Activated CD4-positive, alpha-beta T cell treated with anti-CD3 and anti-CD28 coated beads for 36 hours (primary cell): ENCODE measurements around the gene RALGDS. TPM values are rescaled to one million over a fixed set of nuclear protein-coding genes. Genes with fewer than 3 reads are reported as not detected.

Experiments
- ATAC-seq: fragments of 200-7000 bp; cut with Tn5 transposase; one replicate; pipeline ENCODE4 v1.10.0; 2021; ENCODE audit warnings: mild to moderate bottlenecking, moderate library complexity
- CTCF ChIA-PET: fragments of 350-600 bp; sonication (Branson Sonifier 250); formaldehyde crosslinking; loops from one replicate; lab custom pipeline; 2021; ENCODE audit warnings: antibody characterized with exemption; lab: Charles Lee
- POLR2A ChIA-PET: fragments of 350-600 bp; sonication (Branson Sonifier 250); formaldehyde crosslinking; loops from one replicate; lab custom pipeline; 2021; ENCODE audit warnings: antibody characterized with exemption, inconsistent platforms; lab: Charles Lee
- DNase-seq: peaks from one replicate; pipeline ENCODE4 v3.0.0-alpha.2; 2020
- H3K27ac Mint-ChIP-seq: one replicate; pipeline ENCODE4 v1.8.0; 2021; ENCODE audit warnings: mixed read lengths
- H3K27me3 Mint-ChIP-seq: one replicate; pipeline ENCODE4 v1.8.0; 2021; ENCODE audit warnings: mixed read lengths
- H3K36me3 Mint-ChIP-seq: one replicate; pipeline ENCODE4 v1.8.0; 2021; ENCODE audit warnings: low read depth, mixed read lengths
- H3K4me1 Mint-ChIP-seq: one replicate; pipeline ENCODE4 v1.8.0; 2021; ENCODE audit warnings: mixed read lengths
- H3K4me3 Mint-ChIP-seq: one replicate; pipeline ENCODE4 v1.8.0; 2021; ENCODE audit warnings: mild to moderate bottlenecking, moderate library complexity, mixed read lengths
- H3K9me3 Mint-ChIP-seq: one replicate; pipeline ENCODE4 v1.8.0; 2021; ENCODE audit warnings: low read depth, mixed read lengths
- intact Hi-C, 2 experiments: fragments of 100-400 bp; cut with DNase I in 1 of 2; cut with micrococcal nuclease in 1 of 2; formaldehyde crosslinking; loops; one replicate each; pipeline versions ENCODE4 v1.14.2 to v1.15.1; 2022 to 2024; cut with DNase I, micrococcal nuclease
- total RNA-seq, 2 experiments: library from RNA; stranded (reverse); gene quantifications; one replicate each; pipeline ENCODE4 v1.2.3, GENCODE V29; 2021

The RALGDS gene
- total RNA-seq, 2 experiments from 2014 or later, result 65.1 to 78.6 TPM

DNA sequence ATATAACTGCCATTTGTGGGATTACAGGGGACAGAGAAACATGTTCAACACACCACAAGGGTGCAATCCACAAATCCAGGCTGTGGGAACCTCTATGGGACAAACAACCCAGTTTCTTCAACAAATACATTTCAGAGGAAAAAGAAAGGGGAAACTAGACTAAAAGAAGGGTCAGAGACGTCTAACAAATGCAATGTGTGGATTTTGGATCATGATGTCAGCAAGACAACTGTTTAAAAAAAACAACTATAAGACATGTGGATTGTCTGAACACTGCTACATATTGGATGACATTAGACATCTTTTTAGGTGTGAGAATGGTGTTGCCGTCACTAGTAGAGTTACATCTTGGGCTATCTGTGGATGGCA lies 3.9 kb upstream of the RALGDS start:
- ChIA-PET CTCF (no interaction called here), POLR2A (interaction anchor here (0.6 kb wide), 1 partner anchor 8 kb away, joined by 3 read pairs; no protein-coding TSS in a partner anchor)
- ATAC-seq, result no peak
- peaks cover 11% of the 10 kb centered on the region for H3K36me3 Mint-ChIP-seq
- intact Hi-C loops, result loop anchor here in 1 of 2 experiments (5.0 kb wide), 1 partner anchor 1012 kb away; the partner anchor contains the start of gene WDR5
- H3K9me3 Mint-ChIP-seq, result no peaks in the 10 kb centered on the region
- H3K27me3 Mint-ChIP-seq, result no peaks in the 10 kb centered on the region
- H3K4me3 Mint-ChIP-seq, result no peak overlapping the region
- no peak for DNase-seq
- H3K4me1 Mint-ChIP-seq, result peaks cover 65% of the 10 kb centered on the region
- H3K27ac Mint-ChIP-seq, result peak overlapping the region; percentile 55

DNA sequence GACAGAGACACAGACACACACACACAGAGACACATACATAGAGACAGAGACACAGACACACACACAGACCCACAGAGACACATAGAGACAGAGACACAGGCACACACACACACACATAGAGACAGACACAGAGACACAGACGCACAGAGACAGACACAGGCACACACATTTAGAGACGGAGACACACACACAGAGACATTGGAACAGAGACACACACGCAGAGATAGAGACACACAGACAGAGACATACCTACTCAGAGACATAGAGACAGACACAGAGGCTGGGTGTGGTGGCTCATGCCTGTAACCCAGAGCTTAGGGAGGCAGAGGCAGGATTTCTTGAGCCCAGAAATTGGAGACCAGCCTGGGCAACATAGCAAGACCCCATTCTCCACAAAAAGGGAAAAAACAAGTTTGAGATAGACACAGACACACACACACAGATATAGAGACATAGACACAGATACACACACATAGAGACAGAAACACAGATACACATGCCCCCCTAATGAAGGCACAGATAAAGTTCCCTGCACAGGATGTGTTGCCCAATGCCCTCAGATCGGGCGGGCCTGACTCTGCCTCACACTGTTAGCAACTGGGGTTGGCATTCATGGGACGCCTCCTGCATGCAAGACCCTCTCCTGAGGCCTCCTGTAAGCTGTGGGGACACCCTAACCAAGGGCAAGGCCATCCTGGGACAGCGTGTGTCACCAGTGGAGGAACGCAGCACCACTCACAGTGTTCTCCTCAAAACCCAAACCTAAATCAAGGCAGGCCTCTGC lies 3.3 kb upstream of the RALGDS start:
- no peak for DNase-seq
- POLR2A ChIA-PET, result no interaction called here
- H3K4me3 Mint-ChIP-seq, result no peak overlapping the region
- CTCF ChIA-PET, result no interaction called here
- H3K27me3 Mint-ChIP-seq, result no peaks in the 10 kb centered on the region
- peaks cover 9% of the 10 kb centered on the region for H3K36me3 Mint-ChIP-seq
- peak overlapping the region; percentile 61 for H3K27ac Mint-ChIP-seq
- intact Hi-C loops, result loop anchor here in 1 of 2 experiments (5.0 kb wide), 1 partner anchor 1013 kb away; the partner anchor contains the start of gene WDR5
- peaks cover 66% of the 10 kb centered on the region for H3K4me1 Mint-ChIP-seq
- ATAC-seq, result no peak
- no peaks in the 10 kb centered on the region for H3K9me3 Mint-ChIP-seq

DNA sequence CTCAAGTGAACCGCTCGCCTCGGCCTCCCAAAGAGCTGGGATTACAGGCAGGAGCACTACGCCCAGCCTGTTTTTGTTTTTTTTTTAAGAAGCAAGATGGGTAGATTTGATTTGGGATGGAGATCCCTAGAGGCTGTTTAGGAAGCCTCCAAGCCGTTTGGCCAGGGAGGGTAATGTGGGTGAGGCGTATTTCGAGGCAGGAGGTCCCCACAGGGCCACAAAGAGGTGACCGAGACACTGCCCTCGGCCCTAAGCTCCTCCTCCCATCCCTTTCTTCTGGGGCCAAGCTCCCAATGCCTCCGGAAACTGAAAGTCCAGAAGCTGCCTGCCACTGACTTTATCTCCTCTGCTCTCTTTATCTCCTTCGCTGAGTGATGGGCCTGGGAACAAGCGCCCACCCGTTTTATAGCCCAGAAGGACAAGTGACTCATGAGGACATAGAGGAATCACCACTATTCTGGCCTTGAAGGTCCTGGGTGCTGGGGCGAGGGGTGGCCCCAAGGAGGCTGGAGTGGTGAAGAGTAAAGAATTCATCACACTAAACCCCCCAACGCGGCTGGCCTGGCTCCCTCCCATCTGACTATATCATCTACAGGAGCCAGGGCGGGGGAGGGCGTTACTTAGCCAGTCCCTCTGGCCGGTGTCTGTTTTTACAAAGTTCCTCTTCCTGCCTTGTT lies 2.0 kb upstream of the RALGDS start:
- POLR2A ChIA-PET, result interaction anchor here (0.9 kb wide), 1 partner anchor 8 kb away, joined by 4 read pairs; no protein-coding TSS in a partner anchor

DNA sequence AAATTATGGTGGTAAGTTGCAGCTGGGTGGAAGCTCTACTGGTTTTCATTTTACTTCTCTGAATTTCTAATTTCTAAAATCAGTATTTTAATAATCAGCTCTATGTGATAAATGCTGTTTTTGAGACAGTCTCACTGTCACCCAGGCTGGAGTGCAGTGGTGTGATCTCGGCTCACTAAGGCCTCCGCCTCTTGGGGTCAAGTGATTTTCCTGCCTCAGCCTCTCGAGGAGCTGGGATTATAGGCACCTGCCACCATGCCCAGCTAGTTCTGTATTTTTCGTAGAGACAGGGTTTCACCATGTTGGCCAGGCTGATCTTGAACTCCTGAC lies 1.5 kb upstream of the RALGDS start:
- H3K27ac Mint-ChIP-seq, result peak overlapping the region; percentile 22
- no peaks in the 10 kb centered on the region for H3K9me3 Mint-ChIP-seq
- H3K36me3 Mint-ChIP-seq, result peaks cover 7% of the 10 kb centered on the region
- POLR2A ChIA-PET, result interaction anchor here (0.9 kb wide), 1 partner anchor 9 kb away, joined by 4 read pairs; no protein-coding TSS in a partner anchor
- no peak for ATAC-seq
- no peak for DNase-seq
- intact Hi-C loops, result loop anchor here in 1 of 2 experiments (5.0 kb wide), 1 partner anchor 1015 kb away; the partner anchor contains the start of gene WDR5
- H3K4me3 Mint-ChIP-seq, result no peak overlapping the region
- H3K27me3 Mint-ChIP-seq, result no peaks in the 10 kb centered on the region
- peaks cover 65% of the 10 kb centered on the region for H3K4me1 Mint-ChIP-seq
- CTCF ChIA-PET, result interaction anchor here (0.7 to 11.8 kb wide), 4 partner anchors 11 to 24 kb away, joined by 3 to 139 read pairs (median 5); no protein-coding TSS in a partner anchor

More for the DNA sequence above, 2.0 kb upstream of the RALGDS start:
- DNase-seq, result no peak
- H3K36me3 Mint-ChIP-seq, result peaks cover 9% of the 10 kb centered on the region
- H3K9me3 Mint-ChIP-seq, result no peaks in the 10 kb centered on the region
- CTCF ChIA-PET, result interaction anchor here (0.7 to 11.8 kb wide), 4 partner anchors 10 to 23 kb away, joined by 3 to 139 read pairs (median 5); no protein-coding TSS in a partner anchor
- H3K27ac Mint-ChIP-seq, result peak overlapping the region; percentile 22
- intact Hi-C loops, result loop anchor here in 1 of 2 experiments (5.0 kb wide), 1 partner anchor 1014 kb away; the partner anchor contains the start of gene WDR5
- no peak overlapping the region for H3K4me3 Mint-ChIP-seq
- peaks cover 67% of the 10 kb centered on the region for H3K4me1 Mint-ChIP-seq
- ATAC-seq, result no peak
- no peaks in the 10 kb centered on the region for H3K27me3 Mint-ChIP-seq

DNA sequence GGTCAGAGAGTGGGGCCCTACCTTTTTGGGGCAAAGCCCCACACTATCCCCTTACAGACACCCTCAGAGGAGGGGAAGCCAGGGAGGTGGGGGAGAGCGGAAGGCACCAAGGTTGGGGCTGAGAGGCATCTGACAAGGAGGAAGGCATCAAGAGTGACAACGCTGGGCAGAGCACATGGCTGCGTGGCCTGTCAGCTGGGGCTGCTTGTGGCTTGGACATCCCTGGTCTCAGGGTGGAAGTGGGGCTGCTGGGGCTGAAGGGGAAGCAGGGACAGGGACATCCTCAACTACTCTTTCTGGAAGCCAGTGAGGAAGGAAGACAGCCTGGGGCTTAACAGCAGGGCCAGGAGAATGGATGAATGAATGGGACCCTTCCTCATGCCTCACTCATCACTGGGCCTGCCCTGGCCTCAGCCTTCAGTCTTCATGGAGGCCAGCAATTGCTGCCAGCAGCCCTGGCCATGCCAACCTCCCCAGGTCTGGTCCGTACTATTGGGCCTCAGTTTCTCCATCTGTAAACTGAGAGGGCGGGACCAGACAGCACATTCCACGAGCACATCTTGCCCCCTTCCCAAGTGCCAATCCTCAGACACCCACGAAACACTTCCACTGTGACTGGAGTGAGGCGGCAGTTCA lies 993 bp upstream of the RALGDS start:
- ChIA-PET POLR2A (interaction anchor here (1.2 kb wide), 1 partner anchor 13 kb away, joined by 4 read pairs; no protein-coding TSS in a partner anchor), CTCF (interaction anchor here (0.7 to 11.8 kb wide), 4 partner anchors 11 to 25 kb away, joined by 3 to 139 read pairs (median 5); no protein-coding TSS in a partner anchor)
- no peaks in the 10 kb centered on the region for H3K9me3 Mint-ChIP-seq
- peak overlapping the region; percentile 80 for H3K27ac Mint-ChIP-seq
- intact Hi-C loops, result loop anchor here (1.0 to 5.0 kb wide), 9 partner anchors 11 to 1015 kb away; partner anchors contain the start of genes BRD3 (in 1 of the 2), CACFD1 (in 1 of the 2), GTF3C5 (in 1 of the 2) and TSC1 (in 1 of the 2)
- H3K4me1 Mint-ChIP-seq, result peaks cover 62% of the 10 kb centered on the region
- peaks cover 7% of the 10 kb centered on the region for H3K36me3 Mint-ChIP-seq
- H3K4me3 Mint-ChIP-seq, result peak overlapping the region; percentile 63
- no peaks in the 10 kb centered on the region for H3K27me3 Mint-ChIP-seq
- DNase-seq (no peak), ATAC-seq (no peak)

DNA sequence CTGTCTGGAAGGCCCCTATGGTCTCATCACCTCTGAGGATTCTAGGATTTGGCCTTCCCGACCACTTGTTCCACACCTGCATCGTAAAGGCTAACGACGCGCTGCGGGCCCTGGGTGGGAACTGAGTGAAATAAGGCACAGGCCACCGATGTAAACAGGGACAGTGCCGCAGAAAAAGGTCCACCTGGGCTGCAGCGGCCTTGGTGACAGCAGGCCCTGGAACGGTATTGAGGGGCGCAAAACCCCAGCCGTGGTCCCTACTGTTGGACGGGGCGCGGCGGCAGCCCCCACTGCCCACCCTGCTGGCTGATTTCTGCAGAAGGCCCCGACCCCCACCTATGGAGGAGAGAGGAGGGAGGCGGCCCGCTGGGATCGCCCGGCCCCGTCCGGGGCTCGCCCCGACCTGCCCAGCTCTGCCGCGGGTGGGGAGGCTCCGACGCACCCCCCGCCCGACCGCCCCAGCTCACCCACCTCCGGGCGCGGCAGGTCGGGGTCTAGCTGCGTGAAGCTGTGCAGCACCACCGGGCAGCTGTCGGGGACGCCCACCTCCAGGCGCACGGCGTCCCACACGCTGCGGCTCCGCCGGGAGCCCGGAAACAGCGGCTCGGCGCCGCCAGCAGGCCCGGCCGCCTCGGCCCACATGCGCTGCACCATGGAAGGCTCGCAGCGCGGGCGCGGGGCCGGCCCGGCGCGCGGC lies 391 bp downstream of the RALGDS start:
- peaks cover 7% of the 10 kb centered on the region for H3K36me3 Mint-ChIP-seq
- H3K4me3 Mint-ChIP-seq, result peak overlapping the region; percentile 71
- peaks cover 59% of the 10 kb centered on the region for H3K4me1 Mint-ChIP-seq
- POLR2A ChIA-PET, result interaction anchor here (0.5 to 1.2 kb wide), 2 partner anchors 15 to 229 kb away, joined by 4 read pairs; no protein-coding TSS in a partner anchor
- no peaks in the 10 kb centered on the region for H3K9me3 Mint-ChIP-seq
- H3K27ac Mint-ChIP-seq, result peak overlapping the region; percentile 61
- intact Hi-C loops, result loop anchor here (1.0 to 5.0 kb wide), 9 partner anchors 13 to 1017 kb away; partner anchors contain the start of genes BRD3 (in 1 of the 2), CACFD1 (in 1 of the 2), GTF3C5 (in 1 of the 2) and TSC1 (in 1 of the 2)
- DNase-seq, result no peak
- CTCF ChIA-PET, result interaction anchor here (11.8 kb wide), 1 partner anchor 26 kb away, joined by 139 read pairs; no protein-coding TSS in a partner anchor
- ATAC-seq, result no peak
- no peaks in the 10 kb centered on the region for H3K27me3 Mint-ChIP-seq

DNA sequence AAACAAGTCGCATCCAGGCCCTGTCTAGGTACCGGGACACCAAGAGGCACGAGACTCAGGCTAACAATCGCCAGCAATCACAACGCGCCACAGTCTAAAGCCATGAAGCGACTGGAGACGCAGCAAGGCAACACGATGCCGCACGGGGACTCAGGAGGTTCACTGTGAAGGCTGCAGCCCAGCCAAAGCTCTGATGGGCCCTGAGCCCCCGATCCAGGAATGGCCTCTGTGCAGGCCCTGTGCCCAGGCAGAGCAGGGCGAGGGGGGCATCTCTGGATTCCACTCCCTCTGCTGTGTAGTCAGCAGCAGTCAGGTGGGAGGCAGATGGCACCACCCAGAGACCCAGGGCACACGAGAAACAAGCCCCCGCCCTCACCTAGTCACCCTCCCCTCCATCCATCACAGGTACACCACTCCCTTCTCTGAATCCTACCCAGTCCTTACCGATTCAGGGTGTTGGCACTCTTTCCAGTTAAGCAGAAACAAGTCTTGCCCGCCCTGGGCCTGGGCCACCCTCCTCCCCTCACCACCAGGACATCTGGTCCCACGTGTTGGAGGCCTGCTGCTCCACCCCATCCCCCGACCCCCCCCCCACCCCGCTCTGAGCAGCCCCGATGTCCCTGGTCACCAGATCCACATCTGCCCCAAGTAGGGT lies 1.1 kb downstream of the RALGDS start:
- ChIA-PET CTCF (interaction anchor here (1.3 to 11.8 kb wide), 2 partner anchors 27 to 88 kb away, joined by 3 to 139 read pairs; no protein-coding TSS in a partner anchor), POLR2A (no interaction called here)
- ATAC-seq (no peak), DNase-seq (no peak)
- Mint-ChIP-seq H3K36me3 (peaks cover 7% of the 10 kb centered on the region), H3K27ac (no peak overlapping the region), H3K4me1 (peaks cover 61% of the 10 kb centered on the region), H3K9me3 (no peaks in the 10 kb centered on the region), H3K4me3 (peak overlapping the region; percentile 71), H3K27me3 (no peaks in the 10 kb centered on the region)
- intact Hi-C loops, result loop anchor here (2.0 to 5.0 kb wide), 3 partner anchors 25 to 1017 kb away; partner anchors contain the start of genes TSC1 (in 1 of the 2) and WDR5 (in 1 of the 2)

DNA sequence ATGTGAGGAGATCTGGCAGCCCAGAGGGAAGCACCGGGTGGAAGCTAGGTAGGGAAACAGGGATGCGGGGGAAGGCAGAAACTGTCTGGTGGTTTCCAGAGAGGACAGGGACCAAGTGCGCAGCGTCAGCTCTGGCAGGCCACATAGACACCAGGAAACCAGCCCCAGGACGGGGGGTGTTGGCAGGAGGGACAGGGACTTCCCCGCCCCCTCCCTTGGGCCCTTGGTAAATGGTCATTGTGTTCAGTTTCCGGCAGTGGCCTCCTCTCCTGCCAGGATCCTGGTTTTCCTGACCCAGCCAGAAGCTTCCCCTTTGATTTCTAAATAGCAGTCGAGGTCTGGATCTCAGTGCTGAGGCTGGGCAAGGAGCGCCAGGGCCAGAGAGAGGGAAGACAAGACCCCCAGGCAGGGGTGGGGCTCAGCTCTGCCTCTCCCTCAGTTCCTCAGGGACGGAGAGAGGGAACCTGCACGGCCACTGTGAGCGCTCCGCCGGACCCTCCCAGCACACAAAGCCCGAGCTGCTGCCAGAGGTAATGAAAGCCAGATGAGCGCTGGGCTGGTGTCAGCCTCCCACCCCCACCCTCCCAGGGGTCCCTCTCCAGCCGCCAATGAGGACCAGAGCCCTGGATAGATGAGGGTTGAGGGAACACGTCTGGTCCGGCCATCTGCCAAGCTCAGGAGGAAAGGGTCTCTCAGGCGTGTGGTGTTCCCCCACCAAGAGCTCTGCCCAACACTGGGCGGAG lies 1.8 kb downstream of the RALGDS start:
- Mint-ChIP-seq H3K4me1 (peaks cover 62% of the 10 kb centered on the region), H3K4me3 (peak overlapping the region; percentile 71), H3K36me3 (peaks cover 4% of the 10 kb centered on the region), H3K27ac (no peak overlapping the region), H3K27me3 (no peaks in the 10 kb centered on the region), H3K9me3 (no peaks in the 10 kb centered on the region)
- intact Hi-C loops, result no loop called here
- CTCF ChIA-PET, result interaction anchor here (1.0 to 11.8 kb wide), 3 partner anchors 10 to 87 kb away, joined by 3 to 139 read pairs (median 3); no protein-coding TSS in a partner anchor
- ATAC-seq (no peak), DNase-seq (no peak)
- POLR2A ChIA-PET, result interaction anchor here (1.4 kb wide), 1 partner anchor 25 kb away, joined by 4 read pairs; no protein-coding TSS in a partner anchor

DNA sequence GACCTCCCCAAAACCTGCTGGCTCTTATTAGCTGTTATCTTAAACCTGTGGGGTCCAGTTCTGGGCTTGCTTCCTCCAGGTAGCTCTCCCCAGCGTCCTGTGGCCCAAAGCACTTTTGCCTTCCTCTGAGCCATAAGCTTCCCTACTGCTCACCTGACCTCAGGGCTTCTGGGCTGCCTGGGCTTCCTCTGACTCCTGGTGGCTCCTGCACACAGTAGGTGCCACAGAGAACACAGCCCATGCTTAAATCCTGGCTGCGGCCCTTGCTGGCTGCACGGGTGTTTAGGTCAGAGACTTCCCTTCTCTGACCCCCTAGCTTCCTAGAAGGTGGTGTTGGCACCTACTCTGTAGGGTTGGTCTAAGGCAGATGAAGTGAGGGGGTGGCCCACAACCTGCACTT lies 2.5 kb downstream of the RALGDS start:
- ATAC-seq (no peak), DNase-seq (no peak)
- ChIA-PET POLR2A (interaction anchor here (1.4 kb wide), 1 partner anchor 25 kb away, joined by 4 read pairs; no protein-coding TSS in a partner anchor), CTCF (interaction anchor here (0.6 to 11.8 kb wide), 6 partner anchors 9 to 242 kb away, joined by 3 to 139 read pairs (median 3); no protein-coding TSS in a partner anchor)
- peak overlapping the region; percentile 18 for H3K4me3 Mint-ChIP-seq
- peaks cover 62% of the 10 kb centered on the region for H3K4me1 Mint-ChIP-seq
- peaks cover 5% of the 10 kb centered on the region for H3K36me3 Mint-ChIP-seq
- intact Hi-C loops, result no loop called here
- H3K27ac Mint-ChIP-seq, result no peak overlapping the region
- H3K27me3 Mint-ChIP-seq, result no peaks in the 10 kb centered on the region
- H3K9me3 Mint-ChIP-seq, result no peaks in the 10 kb centered on the region
